Measurements from ENCODE around the gene ZNF12. TPM values are rescaled to one million over a fixed set of nuclear protein-coding genes. Genes with fewer than 3 reads are reported as not detected.
A peak's percentile ranks its signal among the peaks of the same experiment; 100 is the strongest.

The ZNF12 gene
- total RNA-seq, 1 experiment from 2014 or later: 32.4 TPM

DNA sequence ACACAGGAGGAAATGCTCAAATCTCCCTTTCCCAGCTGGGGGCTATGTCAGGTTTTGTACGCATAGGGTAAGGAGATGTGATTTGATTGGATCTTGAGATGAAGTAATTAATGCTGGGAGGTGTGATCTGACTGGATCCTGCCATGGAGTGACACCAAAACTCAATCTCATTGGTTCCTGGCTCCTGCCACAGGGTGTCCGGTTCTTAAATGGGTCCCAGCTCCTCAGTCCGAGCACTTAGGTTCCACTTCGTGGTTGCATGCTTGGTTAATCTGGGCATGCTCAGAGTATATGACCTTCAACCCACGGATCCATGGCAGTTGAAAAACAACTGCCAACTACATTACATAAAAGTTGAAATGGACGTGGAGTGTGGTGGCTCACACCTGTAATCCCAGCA is 3.1 kb upstream of the ZNF12 start:
- Mint-ChIP-seq H3K4me3 (ENCODE audit: low read depth, unreplicated experiment) (no peak overlapping the region), H3K9me3 (ENCODE audit: low read depth, unreplicated experiment) (peaks cover 7% of the 10 kb centered on the region), H3K4me1 (ENCODE audit: low read depth, unreplicated experiment) (no peaks in the 10 kb centered on the region), H3K27me3 (ENCODE audit: unreplicated experiment) (peaks cover 20% of the 10 kb centered on the region), H3K27ac (ENCODE audit: unreplicated experiment) (no peak overlapping the region), H3K36me3 (ENCODE audit: insufficient read depth, unreplicated experiment) (peaks cover 24% of the 10 kb centered on the region)
- intact Hi-C loops (cut with micrococcal nuclease; ENCODE audit: unreplicated experiment): no loop called here
- no TSS peak for BruUV-seq (replicated peaks)
- CTCF ChIA-PET: no interaction called here
- TF ChIP-seq, protein P1, sequence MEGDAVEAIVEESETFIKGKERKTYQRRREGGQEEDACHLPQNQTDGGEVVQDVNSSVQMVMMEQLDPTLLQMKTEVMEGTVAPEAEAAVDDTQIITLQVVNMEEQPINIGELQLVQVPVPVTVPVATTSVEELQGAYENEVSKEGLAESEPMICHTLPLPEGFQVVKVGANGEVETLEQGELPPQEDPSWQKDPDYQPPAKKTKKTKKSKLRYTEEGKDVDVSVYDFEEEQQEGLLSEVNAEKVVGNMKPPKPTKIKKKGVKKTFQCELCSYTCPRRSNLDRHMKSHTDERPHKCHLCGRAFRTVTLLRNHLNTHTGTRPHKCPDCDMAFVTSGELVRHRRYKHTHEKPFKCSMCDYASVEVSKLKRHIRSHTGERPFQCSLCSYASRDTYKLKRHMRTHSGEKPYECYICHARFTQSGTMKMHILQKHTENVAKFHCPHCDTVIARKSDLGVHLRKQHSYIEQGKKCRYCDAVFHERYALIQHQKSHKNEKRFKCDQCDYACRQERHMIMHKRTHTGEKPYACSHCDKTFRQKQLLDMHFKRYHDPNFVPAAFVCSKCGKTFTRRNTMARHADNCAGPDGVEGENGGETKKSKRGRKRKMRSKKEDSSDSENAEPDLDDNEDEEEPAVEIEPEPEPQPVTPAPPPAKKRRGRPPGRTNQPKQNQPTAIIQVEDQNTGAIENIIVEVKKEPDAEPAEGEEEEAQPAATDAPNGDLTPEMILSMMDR (IDR thresholded peaks at IDR 0.05; ENCODE audit: unreplicated experiment): no peak
- no peak for DNase-seq

DNA sequence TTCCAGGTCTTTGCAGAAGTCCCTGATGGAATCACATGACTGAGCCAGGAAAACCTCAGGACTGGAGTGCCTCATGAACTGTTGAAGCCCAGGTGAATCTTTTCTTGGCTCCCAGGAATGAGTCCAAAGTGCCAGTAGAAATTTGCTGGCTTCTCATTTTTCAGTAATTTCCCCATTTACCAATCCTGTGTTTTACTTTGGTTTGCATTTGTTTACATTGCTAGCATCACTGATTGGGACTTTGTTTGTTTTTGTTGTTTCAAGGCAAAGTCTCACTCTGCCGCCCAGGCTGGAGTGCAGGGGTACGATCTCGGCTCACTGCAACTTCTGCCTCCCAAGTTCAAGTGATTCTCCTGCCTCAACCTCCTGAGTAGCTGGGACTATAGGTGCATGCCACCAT is 1.6 kb upstream of the ZNF12 start:
- TF ChIP-seq, protein P1 (IDR thresholded peaks at IDR 0.05; ENCODE audit: unreplicated experiment): no peak
- Mint-ChIP-seq H3K9me3 (ENCODE audit: low read depth, unreplicated experiment) (peaks cover 11% of the 10 kb centered on the region), H3K4me3 (ENCODE audit: low read depth, unreplicated experiment) (no peak overlapping the region), H3K36me3 (ENCODE audit: insufficient read depth, unreplicated experiment) (peaks cover 36% of the 10 kb centered on the region), H3K27me3 (ENCODE audit: unreplicated experiment) (peaks cover 14% of the 10 kb centered on the region), H3K4me1 (ENCODE audit: low read depth, unreplicated experiment) (peaks cover 6% of the 10 kb centered on the region), H3K27ac (ENCODE audit: unreplicated experiment) (no peak overlapping the region)
- intact Hi-C loops (cut with micrococcal nuclease; ENCODE audit: unreplicated experiment): no loop called here
- CTCF ChIA-PET: no interaction called here
- no peak for DNase-seq
- no TSS peak for BruUV-seq (replicated peaks)

DNA sequence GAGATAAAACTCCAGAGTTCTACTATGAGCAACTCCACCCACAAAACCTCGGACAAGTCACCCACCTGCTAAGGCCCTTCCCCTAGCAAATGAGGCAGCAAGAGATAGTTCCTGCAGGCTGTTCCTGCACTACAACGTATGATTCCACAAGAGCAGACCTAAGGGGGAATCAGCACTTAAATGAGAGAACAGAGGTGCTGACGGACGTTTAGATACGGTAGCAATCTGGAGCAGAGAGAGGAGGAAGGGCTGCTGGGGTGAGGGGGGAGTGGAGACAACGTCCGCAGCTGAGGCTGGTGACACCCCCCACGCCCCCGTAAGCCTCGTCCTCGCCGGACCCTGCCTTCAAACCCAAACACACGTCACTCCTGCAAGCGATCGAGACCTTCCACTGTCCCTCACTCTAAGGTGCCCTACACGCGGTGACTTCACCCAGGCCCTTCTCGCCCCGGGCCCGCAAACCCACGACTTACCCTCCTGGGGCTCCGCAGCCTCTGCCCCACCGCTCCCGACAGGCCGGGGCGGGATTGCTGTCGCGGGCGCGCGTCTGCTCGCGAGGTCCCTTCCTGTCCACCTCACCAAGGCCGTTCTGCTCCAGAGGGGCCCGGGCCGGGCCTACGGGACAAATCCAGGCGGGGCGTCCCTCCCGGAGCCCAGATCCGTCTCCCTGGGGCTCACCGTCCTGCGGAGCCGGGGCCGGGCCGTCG is 635 bp downstream of the ZNF12 start:
- intact Hi-C loops (cut with micrococcal nuclease; ENCODE audit: unreplicated experiment): no loop called here
- peak; percentile 60 for DNase-seq
- H3K27ac Mint-ChIP-seq (ENCODE audit: unreplicated experiment): peak overlapping the region; percentile 79
- H3K27me3 Mint-ChIP-seq (ENCODE audit: unreplicated experiment): peaks cover 14% of the 10 kb centered on the region
- CTCF ChIA-PET: no interaction called here
- H3K4me1 Mint-ChIP-seq (ENCODE audit: low read depth, unreplicated experiment): peaks cover 11% of the 10 kb centered on the region
- TF ChIP-seq, protein P1 (IDR thresholded peaks at IDR 0.05; ENCODE audit: unreplicated experiment): no peak
- H3K4me3 Mint-ChIP-seq (ENCODE audit: low read depth, unreplicated experiment): peak overlapping the region; percentile 93
- H3K36me3 Mint-ChIP-seq (ENCODE audit: insufficient read depth, unreplicated experiment): peaks cover 57% of the 10 kb centered on the region
- peaks cover 23% of the 10 kb centered on the region for H3K9me3 Mint-ChIP-seq (ENCODE audit: low read depth, unreplicated experiment)
- BruUV-seq (replicated peaks): no TSS peak

DNA sequence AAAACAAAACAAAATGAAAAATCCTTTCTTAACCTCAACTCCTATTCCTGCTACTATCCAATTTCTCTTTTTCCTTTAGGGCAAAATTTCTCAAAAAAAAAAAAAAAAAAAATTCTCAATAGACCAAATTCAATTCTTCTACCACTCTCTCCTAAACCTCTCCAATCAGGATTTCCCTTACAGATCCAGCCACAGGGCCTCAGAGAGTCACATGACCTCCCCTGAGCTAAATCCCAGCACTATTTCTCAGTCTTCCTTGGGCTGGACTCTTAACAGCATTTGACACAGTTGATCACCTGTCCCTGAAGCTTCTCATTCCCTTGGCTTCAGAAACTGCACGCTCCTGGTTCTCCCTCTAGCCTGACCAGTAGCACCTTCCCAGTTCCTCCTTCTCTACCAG is 4.9 kb downstream of the ZNF12 start:
- BruUV-seq (replicated peaks): no TSS peak
- Mint-ChIP-seq H3K27ac (ENCODE audit: unreplicated experiment) (peak overlapping the region; percentile 13), H3K4me1 (ENCODE audit: low read depth, unreplicated experiment) (peaks cover 11% of the 10 kb centered on the region), H3K27me3 (ENCODE audit: unreplicated experiment) (no peaks in the 10 kb centered on the region), H3K9me3 (ENCODE audit: low read depth, unreplicated experiment) (peaks cover 21% of the 10 kb centered on the region), H3K4me3 (ENCODE audit: low read depth, unreplicated experiment) (no peak overlapping the region), H3K36me3 (ENCODE audit: insufficient read depth, unreplicated experiment) (peaks cover 78% of the 10 kb centered on the region)
- DNase-seq: no peak
- intact Hi-C loops (cut with micrococcal nuclease; ENCODE audit: unreplicated experiment): no loop called here
- CTCF ChIA-PET: no interaction called here
- TF ChIP-seq, protein P1 (IDR thresholded peaks at IDR 0.05; ENCODE audit: unreplicated experiment): no peak

All from Calu3 (cell line).